Measurements from ENCODE around the gene FAM32A.

Gene FAM32A

GRCh38 chr19:16226184-16226591, 41.0 kb downstream of the FAM32A start:
- Mint-ChIP-seq H3K4me3 (no peak overlapping the region), H3K27me3 (ENCODE audit: low read depth) (no peaks in the 10 kb centered on the region), H3K4me1 (no peaks in the 10 kb centered on the region), H3K9me3 (peaks cover 8% of the 10 kb centered on the region), H3K27ac (no peak overlapping the region), H3K36me3 (ENCODE audit: low read depth) (peaks cover 43% of the 10 kb centered on the region)
- TF ChIP-seq, protein P1, sequence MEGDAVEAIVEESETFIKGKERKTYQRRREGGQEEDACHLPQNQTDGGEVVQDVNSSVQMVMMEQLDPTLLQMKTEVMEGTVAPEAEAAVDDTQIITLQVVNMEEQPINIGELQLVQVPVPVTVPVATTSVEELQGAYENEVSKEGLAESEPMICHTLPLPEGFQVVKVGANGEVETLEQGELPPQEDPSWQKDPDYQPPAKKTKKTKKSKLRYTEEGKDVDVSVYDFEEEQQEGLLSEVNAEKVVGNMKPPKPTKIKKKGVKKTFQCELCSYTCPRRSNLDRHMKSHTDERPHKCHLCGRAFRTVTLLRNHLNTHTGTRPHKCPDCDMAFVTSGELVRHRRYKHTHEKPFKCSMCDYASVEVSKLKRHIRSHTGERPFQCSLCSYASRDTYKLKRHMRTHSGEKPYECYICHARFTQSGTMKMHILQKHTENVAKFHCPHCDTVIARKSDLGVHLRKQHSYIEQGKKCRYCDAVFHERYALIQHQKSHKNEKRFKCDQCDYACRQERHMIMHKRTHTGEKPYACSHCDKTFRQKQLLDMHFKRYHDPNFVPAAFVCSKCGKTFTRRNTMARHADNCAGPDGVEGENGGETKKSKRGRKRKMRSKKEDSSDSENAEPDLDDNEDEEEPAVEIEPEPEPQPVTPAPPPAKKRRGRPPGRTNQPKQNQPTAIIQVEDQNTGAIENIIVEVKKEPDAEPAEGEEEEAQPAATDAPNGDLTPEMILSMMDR (IDR thresholded peaks at IDR 0.05; ENCODE audit: unreplicated experiment in 3 of 3) = no peak

GRCh38 chr19:16226878-16227836, 41.9 kb downstream of the FAM32A start:
- Mint-ChIP-seq H3K4me1 (no peaks in the 10 kb centered on the region), H3K36me3 (ENCODE audit: low read depth) (peaks cover 40% of the 10 kb centered on the region), H3K27me3 (ENCODE audit: low read depth) (no peaks in the 10 kb centered on the region), H3K9me3 (peaks cover 4% of the 10 kb centered on the region), H3K4me3 (no peak overlapping the region), H3K27ac (no peak overlapping the region)
- TF ChIP-seq, protein P1 (IDR thresholded peaks at IDR 0.05; ENCODE audit: unreplicated experiment in 3 of 3) = no peak

GRCh38 chr19:16227837-16228636, 42.8 kb downstream of the FAM32A start:
- no peak overlapping the region for H3K4me3 Mint-ChIP-seq
- no peaks in the 10 kb centered on the region for H3K4me1 Mint-ChIP-seq
- no peaks in the 10 kb centered on the region for H3K27me3 Mint-ChIP-seq (ENCODE audit: low read depth)
- no peak overlapping the region for H3K27ac Mint-ChIP-seq
- peaks cover 39% of the 10 kb centered on the region for H3K36me3 Mint-ChIP-seq (ENCODE audit: low read depth)
- no peaks in the 10 kb centered on the region for H3K9me3 Mint-ChIP-seq
- TF ChIP-seq, protein P1 (IDR thresholded peaks at IDR 0.05; ENCODE audit: unreplicated experiment in 3 of 3) = no peak

DNA sequence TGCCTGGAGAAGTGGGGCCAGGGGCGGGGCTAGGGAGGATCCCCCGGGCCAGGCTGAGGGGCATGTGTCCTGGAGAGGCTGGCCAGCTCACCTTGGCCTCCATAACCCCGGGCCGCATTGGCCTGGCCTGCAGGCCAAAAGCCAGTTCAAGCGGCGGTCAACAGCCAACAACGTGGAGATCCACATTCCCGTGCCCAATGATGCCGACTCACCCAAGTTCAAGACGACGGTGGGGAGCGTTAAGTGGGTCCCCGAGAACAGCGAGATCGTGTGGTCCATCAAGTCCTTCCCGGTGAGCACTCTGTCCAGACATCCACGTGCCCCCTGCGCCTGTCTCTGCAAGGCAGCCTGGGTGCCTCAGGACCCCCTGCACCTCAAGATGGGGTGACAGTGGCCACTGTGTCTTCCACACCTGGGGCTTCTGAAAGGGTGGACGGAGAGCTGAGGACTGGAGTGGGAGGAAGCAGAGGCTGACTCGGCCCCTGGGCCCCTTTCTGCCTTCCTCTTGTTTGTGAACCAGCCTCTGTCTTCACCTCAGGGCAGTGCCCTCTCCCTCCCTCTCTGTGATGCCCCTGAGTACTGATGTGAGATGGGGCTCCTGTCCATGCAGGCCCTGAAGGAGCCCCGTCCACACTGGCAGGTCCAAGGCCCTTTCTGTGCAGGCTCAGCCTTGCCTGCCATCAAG, 43.6 kb downstream of the FAM32A start:
- Mint-ChIP-seq H3K4me3 (no peak overlapping the region), H3K36me3 (ENCODE audit: low read depth) (peaks cover 32% of the 10 kb centered on the region), H3K9me3 (no peaks in the 10 kb centered on the region), H3K27ac (no peak overlapping the region), H3K4me1 (no peaks in the 10 kb centered on the region), H3K27me3 (ENCODE audit: low read depth) (no peaks in the 10 kb centered on the region)
- TF ChIP-seq, protein P1 (IDR thresholded peaks at IDR 0.05; ENCODE audit: unreplicated experiment in 3 of 3) = no peak

DNA sequence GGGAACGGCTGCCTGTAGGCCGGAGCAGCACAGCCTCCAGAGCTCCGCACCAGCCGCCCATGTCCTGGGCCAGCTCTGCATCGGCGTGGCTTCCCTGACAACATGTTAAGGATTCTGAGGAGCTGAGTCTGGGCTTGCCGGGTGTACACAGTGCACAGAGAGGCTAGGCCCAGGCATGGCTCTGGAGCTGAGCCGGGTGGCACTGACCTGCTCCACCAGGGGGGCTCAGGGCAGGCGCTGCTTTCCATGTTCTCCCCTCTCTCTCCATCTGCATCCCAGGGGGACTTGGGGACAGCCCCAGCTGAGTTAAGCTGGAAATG, 44.1 kb downstream of the FAM32A start:
- peaks cover 27% of the 10 kb centered on the region for H3K36me3 Mint-ChIP-seq (ENCODE audit: low read depth)
- no peaks in the 10 kb centered on the region for H3K4me1 Mint-ChIP-seq
- no peak overlapping the region for H3K27ac Mint-ChIP-seq
- TF ChIP-seq, protein P1 (IDR thresholded peaks at IDR 0.05; ENCODE audit: unreplicated experiment in 3 of 3) = no peak
- no peaks in the 10 kb centered on the region for H3K9me3 Mint-ChIP-seq
- no peak overlapping the region for H3K4me3 Mint-ChIP-seq
- no peaks in the 10 kb centered on the region for H3K27me3 Mint-ChIP-seq (ENCODE audit: low read depth)
